GM21529 (cell line): ENCODE results near the gene TMEM272.
A peak's percentile ranks its signal among the peaks of the same experiment; 100 is the strongest.

Experiments
- ATAC-seq: cut with Tn5 transposase; IDR thresholded peaks from one replicate; pipeline ENCODE4 v1.9.1; 2021; ENCODE audit not compliant: unreplicated experiment

Gene TMEM272

DNA sequence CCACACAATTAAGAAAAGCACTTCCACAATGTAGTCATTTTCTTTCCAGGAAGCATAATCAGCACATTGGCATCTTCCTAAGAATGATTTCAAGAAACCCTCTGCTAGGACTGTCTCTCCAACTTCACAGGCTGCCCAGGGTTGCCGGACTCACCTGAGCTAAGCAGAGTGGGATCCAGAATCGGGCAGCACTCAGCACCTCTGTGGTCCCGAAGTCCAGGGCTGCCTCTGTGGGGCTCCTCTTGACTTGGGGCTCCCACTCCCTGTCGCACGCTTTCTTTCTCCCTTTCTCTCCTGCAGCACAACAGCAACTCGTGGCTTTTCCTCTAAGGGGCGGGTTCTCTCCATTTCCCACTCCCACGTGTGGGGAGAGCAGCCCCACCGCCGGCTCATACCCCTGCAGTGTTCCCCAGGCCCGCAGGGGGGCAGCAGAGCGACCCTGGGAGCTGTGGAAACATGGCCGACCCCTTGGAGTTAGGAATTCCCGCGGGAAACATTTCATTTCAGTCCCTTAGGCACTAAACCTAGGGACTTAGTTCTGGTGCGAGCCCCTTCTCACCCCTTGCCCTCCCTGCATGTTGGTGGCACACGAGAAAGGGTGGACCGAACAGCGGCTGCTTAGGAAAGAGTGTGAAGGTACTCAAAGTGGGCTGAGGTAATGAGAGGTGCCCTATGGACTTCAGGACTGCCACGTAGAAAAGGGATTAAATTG is at the start of gene TMEM272:
TMEM272 (minus strand) TSS at position 316 of the 712 bp plus-strand sequence. CDS start 6,647 bp downstream, outside the sequence.
- peak; percentile 61 for ATAC-seq

GRCh38 chr13:51894239-51894638 is 49.3 kb upstream of the TMEM272 start:
- no peak for ATAC-seq

DNA sequence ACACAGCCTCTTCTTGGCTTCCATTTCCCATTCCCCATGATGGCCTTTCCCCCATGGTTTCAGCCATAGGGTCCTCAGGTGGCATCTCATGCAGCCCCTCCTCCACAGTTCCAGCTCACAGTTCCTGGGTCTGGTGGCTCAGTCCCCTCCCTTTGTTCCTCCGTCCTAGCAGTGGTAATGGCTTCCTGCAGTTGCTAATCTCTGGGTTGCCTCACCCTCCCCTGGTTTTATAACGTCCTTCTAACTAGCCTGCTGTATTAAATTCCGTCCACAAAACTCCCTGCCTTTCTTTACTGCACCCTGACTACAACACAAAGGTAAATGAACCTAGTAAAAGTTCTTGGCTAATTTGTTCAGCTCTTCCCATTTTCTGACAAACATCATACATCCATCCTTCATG is 47.7 kb upstream of the TMEM272 start:
- no peak for ATAC-seq

DNA sequence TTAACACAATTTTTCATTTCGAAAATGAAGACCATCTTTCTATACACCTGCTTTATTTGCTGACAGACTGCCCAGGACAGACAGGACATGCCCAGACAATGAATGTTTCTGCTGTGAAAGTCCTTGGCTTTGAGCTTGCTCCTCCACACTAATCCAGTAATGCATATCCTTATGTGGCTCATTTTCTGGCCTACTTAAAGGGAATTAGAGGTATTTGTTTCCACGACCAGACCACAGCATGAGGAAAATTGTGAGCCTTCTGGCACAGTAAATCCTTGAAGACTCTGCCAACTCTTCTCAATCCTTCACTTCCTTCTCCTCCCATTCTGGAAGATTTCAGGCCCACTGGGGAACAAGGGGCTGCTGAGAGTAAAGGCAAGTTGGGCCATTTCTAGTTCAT is 42.5 kb upstream of the TMEM272 start:
- no peak for ATAC-seq

- ATAC-seq = no peak
Observed at GRCh38 chr13:51885651-51886050, 40.7 kb upstream of the TMEM272 start.

- ATAC-seq = no peak
Observed at GRCh38 chr13:51883226-51883600, 38.2 kb upstream of the TMEM272 start.

GRCh38 chr13:51882570-51883225 is 37.7 kb upstream of the TMEM272 start:
- no peak for ATAC-seq

DNA sequence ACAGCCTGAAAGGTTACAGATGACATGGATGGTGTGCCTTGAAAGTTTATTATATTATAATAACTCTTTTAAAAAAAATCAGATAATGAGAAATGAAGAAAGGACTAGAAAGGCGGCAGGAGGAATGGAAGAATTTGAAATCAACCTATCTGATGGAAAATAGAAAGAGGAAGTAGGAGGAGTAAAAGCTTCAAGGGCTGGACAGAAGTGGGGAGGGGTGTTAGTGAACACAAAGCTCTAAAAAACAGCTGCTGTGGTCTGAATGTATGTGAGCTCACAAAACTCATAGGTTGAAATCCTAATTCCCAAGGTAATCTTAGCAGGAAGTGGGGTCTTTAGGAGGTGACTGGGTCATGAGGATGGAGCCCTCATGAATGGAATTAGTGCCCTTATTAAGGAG is 36.3 kb upstream of the TMEM272 start:
- no peak for ATAC-seq

GRCh38 chr13:51879133-51879532 is 34.2 kb upstream of the TMEM272 start:
- ATAC-seq = no peak

DNA sequence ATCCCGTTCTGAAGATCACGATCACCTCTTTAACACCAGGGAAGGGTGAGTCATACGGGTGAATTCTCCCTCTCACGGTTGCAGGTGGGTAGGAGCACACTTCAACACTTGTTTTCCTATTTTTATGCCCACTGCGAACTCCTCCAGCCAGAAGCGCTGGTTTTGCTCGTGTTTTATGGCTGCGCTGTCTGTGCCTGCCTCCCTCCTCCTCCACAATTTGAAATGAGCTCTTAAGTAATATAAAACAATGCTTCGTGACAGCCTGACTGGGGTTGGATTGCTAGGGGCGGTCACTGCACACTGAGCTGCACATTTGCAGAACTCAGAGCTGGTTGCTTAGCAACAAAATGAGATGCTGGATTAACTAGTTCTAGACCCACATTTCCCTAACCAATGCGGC is 29.7 kb upstream of the TMEM272 start:
- no peak for ATAC-seq

GRCh38 chr13:51873837-51874236 is 28.9 kb upstream of the TMEM272 start:
- ATAC-seq = no peak

DNA sequence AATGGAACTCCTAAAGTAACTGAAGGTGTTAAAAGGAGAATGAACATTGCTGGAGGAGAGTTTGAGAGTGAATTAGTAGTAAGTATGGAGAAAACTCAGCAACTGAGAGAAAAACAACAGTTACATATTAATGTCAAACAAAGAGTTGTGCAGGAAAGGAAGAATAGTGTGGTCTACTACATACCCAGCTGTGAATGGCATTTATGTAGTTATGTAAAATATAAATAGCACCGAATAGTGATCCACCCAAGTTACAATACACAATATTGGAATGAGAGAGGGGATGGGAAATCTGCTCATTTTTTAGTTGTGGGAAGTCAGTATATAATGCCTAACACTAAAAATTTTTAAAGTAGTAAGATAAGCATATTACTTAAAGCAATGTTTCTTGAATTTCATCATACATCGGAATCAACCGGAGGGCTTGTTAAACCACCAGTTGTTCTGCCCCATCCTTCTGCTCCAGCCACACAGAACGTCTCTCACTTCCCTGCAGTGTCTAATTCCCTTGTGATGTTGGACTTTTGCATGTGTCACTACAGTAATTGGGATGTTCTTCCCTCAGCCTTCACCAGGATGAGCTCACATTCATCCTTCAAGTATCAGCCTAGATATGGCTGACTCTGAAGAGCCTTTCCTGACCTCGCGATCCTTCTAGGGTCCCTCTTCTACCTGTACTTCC is 28.3 kb upstream of the TMEM272 start:
- ATAC-seq = no peak

DNA sequence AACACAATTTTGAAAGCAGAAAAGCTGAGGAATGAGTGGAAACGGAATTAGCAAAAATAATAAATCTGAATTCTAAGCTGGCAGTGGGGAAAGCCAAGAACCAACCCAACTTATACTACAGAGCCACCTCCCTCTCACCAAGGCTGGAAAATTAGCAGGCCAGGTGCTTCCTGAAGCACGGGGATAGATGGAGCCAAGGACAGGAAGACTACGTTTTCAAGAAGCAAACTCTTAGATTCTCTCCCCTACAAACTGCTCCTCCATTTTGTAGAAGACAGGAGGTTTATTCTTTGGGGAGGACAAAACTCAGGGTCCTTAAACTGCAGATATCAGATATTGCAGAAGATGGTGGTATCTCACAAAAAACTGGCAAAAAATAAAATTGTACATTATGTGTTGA is 25.6 kb upstream of the TMEM272 start:
- no peak for ATAC-seq

GRCh38 chr13:51869916-51870315 is 24.9 kb upstream of the TMEM272 start:
- ATAC-seq = no peak

GRCh38 chr13:51867062-51867461 is 22.1 kb upstream of the TMEM272 start:
- ATAC-seq = no peak

GRCh38 chr13:51865838-51866237 is 20.9 kb upstream of the TMEM272 start:
- ATAC-seq = no peak

- ATAC-seq = no peak
Observed at GRCh38 chr13:51862957-51863356, 18.0 kb upstream of the TMEM272 start.

DNA sequence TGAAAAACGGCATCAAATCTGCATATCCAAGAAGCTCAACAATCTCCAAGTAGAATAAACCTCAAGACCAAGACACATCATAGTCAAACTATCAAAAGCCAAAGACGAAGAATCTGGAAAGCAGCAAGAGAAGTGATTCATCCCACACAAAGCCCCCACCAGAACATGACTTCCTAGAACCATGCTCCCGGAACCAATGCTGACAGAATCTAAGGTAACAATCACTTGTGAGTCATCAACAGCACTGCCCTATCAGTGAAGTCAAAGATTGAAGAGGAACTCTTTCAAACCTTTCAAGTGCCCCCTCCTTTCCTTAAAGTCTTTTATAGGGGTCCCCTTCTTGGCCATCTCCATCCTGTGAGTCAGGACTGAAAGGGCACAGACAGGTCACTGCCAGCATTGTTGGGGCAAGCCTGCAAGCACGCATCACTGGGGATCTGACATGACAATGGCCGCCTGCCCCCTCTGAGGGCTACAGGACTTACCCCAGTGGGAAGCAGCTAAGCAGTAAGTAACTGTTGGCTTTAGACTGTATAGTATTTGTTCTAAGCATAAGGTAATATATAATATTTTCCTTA is 16.8 kb upstream of the TMEM272 start, which contains the start of gene CCDC70:
CCDC70 (plus strand) TSS at position 247 of the 578 bp plus-strand sequence. CDS start 3,443 bp downstream, outside the sequence.
- no peak for ATAC-seq

GRCh38 chr13:51858433-51859247 is 13.7 kb upstream of the TMEM272 start:
- no peak for ATAC-seq

DNA sequence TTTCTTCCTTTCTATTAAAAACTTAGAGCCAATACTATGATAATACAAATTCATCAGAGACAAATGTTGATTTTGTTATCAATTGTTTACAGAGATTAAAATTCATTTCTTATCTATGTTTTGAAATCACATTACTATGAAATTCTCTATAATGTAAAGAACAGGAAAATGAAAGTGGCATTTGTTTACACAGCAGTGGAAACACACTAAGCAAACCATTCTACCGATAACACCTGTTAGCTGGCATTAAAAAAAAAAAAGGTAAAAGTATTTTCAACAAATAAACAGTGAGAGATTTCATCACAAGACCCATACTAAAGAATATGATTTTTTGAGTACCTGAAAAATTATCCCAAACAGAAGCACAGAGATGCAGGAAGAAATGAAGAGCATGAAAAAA is 12.0 kb upstream of the TMEM272 start:
- ATAC-seq = no peak
